Measurements from ENCODE around the gene SNX2.

The SNX2 gene

DNA sequence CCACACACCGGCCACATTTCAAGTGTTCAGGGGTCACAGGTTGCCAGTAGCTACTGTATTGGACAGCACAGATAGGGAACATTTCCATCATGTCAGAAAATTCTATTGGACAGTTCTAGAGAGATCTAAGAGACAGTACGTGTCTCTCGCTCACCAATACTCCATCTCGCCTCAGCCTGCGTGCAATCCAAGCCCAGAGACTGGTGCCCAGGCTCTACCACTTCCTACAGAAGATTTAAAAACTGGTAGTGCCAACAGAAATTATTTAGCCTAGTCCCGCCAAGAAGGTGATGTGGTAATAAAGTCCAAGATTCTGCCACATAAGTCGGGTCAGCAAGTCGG is 390 bp upstream of the SNX2 start:
- DNase-seq: no peak

DNA sequence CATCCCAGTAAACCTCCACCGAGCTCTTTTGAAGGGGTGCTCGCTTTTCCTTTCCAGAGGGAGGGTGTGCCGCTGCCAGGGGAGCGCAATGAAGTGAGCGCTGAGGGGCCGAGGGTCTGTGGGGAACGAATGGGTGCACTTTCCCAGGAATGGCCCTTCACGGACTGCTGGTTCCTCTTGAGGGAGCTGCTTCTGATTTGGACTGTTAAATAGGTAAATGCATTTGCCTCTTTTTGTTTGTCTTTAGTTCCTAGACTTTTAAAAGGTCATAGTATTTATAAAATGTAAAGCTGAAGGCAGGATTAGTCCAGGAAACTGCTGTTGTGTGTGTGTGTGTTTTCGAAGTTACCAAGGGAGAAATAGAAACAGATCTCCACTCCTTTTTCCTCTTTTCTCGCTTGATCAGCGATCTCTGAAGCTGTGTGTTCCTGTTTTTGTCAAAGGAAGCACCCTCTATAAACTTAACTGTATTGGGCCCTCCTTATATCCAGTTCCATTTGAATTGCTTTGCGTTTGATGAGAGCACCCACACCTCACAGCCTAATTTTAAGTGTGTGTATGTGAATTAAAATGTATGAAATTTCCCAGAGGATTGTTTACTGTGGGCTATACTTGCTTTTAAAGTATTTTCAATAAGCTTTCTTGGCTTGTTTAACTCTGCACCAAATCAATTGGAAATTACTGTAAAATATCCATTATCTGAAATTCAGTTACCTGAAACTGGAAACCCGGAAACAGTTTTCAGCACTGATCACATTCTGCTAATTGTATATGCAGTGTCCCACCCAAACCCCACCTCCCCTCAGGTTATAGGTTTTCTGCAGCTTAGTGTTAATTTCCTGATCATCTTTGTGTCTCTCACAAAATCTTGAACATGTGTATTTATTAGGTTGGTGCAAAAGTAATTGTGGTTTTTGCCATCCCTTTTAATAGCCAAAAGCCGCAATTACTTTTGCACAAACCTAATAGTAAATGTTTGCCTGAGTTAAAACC is 966 bp downstream of the SNX2 start:
- no peak for DNase-seq

DNA sequence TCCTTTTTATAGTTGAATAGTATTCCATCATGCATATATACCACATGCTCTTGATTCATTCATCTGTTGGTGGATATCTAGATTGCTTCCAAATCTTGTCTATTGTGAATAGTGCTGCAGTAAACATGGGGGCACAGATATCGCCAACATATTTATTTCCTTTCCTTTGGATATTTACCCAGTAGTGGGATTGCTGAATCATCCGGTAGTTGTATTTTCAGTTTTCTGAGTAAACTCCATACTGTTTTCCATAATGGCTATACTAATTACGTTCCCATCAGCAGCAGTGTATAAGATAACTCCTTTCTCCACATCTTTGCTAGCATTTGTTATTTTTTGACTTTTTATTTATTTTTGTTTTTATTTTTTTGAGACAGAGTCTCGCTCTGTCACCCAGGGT is 3.3 kb downstream of the SNX2 start:
- DNase-seq: no peak

DNA sequence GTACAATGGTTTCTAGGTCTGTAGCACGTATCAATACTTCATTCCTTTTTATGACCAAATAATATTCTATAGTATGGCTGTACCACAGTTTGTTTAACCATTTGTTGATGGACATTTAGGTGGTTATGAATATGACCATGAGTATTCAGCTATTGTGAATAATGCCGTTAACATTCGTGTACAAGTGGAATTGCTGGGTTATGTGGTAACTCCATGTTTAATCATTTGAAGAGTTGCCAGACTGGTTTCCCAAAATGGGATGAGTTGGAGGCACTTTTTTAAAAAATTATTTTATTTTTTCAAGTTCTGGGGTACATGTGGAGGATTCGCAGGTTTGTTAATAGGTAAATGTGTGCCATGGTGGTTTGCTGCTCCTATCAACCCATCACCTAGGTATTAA is 4.6 kb downstream of the SNX2 start:
- DNase-seq: no peak

DNA sequence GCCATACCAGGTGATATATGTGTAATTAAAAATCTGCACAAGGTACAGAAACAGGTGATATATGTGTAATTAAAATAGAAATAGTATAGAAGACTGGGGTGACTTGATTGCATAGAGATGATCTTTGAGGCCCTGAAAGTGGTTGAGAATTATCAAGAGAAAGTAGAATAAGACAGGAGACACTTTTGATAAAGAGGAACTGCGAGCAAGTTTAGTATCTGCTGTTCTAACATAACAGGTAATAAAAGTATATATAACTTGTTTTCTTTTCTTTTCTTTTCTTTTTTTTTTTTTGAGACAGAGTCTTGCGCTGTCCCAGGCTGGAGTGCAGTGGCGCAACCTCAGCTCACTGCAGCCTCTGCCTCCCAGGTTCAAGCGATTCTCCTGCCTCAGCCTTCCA is 5.4 kb downstream of the SNX2 start:
- no peak for DNase-seq

DNA sequence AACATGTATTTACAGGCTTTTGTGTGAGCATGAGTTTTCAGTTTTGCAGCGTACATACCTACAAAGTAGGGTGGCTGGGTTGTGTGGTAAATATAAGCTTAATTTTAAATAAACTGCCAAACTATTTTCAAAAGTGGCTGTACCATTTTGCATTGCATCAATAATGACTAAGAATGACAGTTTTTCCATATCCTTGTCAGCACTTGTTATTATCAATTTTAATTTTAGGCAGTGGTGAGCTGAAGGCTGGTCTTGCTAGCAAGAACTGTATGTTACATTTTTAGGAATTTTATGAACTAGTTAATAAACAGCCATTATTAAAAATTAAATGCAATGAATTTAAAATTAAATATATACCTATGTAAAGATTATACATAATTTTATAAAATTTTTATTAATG is 6.6 kb downstream of the SNX2 start:
- no peak for DNase-seq

DNA sequence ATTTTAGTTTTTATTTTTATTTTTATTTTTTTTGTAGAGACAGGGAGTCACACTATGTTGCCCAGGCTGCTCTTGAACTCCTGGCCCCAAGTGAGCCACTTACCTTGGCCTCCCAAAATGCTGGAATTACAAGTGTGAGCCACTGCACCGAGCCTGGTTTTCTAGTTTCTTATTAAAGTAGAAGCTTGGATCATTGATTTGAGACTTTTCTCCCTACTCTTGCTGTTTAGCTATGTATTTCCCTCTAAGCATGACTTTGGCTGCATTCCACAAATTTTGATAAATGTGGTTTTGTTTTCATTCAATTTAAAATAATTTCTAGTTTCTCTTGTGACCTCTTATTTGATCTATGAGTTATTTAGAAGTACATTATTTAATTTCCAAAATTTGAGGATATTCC is 10.4 kb downstream of the SNX2 start:
- DNase-seq: no peak

DNA sequence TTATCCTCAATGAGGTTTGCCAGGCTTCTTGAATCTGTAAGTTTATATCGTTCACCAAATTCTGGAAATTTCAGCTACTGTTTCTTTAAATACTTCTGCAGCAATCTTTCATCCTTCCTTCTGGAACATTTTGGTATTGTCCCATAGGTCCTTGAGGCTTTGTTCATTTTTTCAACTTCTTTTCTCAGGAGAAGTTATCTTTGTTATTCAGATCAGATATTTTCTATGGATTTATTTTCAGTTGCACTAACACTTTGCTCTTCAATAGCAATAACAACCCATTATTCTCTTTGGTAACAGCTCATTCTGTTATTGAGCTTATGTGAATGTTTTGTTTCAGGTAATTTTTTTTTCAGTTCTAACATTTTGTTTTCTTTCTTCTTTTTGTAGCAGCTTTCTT is 13.5 kb downstream of the SNX2 start:
- no peak for DNase-seq

DNA sequence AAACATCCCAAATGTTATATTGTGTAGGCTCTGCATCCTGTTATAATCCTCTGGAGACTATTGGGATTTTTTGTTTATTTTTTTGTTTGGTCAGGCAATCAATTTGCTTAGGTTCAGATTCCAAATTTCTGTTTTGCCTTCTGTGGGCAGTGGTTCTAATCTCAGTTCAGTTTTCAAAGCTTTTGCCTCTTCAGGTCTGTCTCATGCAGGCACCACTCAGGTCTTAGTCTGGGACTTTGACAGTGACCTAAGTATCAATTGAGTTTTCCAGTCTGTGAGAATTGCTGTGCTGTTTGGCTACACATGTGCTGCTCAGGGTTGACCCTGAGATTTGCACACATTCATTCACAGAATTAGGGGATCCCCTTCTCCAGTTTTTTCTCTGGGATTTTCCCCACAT is 14.1 kb downstream of the SNX2 start:
- no peak for DNase-seq

DNA sequence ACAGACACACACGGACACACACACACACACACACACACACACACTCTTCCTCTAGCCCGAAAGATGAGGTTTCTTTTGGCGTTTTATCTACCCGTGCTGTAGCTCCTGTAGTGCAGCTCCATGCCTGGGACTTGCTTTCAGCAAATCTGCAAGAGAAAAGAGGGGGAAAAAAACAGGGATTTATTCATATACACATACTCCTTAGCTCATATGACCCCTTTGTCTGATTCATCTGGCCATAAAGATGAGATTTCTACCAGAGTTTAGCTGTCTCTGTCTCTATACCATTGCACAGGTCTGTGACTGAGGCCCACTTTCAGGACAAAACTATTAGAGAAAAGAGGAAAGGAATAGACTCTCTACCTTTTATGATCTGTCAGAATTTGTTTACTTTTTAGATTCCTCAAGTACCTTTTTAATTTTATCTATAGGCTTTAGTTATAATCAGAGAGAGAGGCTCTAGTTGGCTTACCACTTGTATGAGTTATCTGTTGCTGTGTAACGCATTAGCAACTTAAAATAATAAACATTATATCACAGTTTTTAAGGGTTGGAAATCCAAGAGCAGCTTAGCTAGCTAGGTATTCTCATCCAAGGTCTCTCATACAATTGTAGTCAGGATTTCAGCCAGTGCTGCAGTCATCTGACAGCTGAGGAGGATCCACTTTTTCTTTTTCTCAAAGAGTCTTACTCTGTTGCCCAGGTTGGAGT is 14.7 kb downstream of the SNX2 start:
- no peak for DNase-seq

DNA sequence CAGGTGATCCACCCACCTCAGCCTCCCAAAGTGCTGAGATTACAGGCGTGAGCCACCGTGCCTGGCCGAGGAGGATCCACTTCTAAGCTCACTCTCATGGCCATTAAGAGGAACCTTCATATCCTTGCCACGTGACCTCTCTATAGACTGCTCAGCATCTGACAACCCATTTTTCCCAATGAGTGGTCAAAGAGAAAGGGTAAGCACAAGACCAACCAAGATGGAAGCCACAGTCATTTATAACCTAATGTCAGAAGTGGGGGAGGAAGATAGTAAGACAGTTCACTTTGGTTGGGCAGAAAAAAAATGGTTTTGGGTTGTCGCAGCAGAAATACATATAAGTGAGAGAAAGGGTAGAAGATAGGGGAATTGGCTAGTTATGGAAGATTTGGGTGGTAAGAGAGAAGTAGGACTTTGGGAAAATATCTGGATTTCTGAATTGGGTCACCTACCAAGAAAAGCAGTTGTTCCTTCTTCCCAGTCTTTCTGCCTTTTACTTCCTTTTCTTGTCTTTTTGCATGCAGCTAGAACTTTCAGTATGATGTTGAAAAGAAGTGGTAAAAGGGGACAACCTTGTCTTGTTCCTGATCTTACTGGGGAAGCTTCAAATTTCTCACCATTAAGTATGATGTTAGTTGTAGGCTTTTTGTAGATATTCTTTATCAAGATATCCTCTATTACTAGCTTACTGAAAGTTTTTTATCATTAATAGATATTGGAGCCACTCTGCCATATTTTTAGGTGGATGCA is 15.6 kb downstream of the SNX2 start:
- DNase-seq: no peak

DNA sequence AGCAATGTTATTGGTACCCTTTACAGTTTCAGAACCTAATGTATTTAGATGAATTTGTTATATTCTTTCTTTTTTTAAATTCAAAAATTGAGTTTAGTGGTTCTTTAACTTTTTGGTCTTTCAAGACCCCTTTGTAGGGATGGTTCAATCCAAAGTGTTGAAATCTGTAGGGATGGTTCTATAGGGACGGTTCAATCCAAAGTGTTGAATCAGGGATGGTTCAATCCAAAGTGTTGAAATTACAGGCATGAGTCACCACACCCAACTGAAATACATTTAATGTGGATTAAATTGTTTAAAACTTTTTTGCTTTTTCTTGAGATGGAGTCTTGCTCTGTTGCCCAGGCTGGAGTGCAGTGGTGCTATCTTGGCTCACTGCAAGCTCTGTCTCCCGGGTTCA is 30.6 kb downstream of the SNX2 start:
- no peak for DNase-seq

DNA sequence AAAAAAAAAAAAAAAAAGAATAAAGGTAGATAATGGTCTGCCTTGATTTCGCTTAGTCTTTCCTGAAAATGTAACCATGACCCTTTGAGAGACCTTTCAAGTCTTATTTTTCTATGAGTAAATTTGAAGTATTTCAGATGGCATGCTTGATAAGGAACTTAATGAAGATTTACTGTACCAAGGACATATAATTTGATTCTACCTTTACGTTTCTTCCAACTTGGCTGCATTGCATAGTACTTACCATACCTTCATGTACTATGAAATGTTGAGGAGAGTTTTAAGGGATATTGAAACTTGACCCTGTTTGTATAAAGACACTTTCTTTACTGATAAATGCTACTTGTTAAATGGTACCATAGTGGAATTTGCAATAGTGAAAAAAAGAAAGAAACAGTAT is 35.5 kb downstream of the SNX2 start:
- DNase-seq: no peak

DNA sequence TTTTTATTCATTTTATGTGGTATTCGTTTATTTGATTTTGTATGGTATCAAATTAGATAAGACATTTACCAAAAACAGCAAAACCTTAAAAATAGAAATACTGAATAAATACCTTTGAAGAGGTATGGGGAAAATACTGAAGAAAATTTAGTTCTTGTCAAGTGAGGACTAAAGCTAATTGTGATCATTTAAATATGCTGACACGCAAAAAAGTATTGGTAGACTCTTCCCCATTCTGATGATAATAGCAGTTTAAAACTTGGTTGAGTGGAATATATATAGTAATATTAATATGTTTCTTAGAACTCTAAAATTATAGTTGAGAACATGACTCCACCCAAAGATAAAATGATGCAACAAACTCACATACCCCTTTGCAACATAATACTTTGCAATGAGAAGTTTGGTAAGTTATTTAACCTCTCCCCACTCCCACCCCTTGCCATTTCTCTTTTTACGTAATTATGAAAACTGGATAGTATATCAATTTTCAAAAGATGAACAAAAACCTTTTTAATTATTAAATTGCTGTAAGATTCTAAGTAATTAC is 40.4 kb downstream of the SNX2 start:
- no peak for DNase-seq

DNA sequence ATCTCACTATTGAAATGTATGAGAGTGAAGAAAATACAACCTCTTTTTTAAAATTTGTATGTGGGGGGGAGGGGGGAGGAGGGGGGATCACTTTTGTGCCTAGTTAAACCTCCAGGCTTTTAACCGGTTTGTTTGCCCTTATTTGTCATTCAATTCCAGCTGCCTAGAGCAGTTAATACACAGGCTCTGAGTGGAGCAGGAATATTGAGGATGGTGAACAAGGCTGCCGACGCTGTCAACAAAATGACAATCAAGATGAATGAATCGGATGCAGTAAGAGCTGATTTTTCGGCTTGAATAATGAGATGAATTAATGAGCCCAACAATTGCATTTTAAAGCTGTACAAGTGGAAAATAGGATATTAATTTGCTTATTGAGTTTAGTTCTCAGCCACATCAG is 41.9 kb downstream of the SNX2 start:
- DNase-seq: no peak

DNA sequence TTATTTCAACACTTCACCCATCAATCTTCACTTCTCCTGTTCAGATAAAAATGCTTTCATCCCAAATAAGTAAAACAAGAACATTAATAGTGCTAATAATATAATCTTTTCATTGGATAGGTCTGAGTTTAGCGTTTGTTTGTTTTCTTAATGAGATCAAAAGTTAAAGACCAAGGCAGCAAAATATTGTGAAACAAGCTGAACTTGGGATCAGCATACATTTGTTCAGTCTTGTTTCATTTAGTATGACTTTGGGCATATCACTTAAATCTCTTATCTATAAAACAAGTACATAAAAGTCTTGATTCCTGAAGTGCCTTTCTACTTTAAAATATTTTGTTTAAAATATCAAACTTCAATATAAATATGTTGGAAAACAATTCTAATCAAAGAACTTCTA is 57.1 kb downstream of the SNX2 start:
- DNase-seq: no peak

DNA sequence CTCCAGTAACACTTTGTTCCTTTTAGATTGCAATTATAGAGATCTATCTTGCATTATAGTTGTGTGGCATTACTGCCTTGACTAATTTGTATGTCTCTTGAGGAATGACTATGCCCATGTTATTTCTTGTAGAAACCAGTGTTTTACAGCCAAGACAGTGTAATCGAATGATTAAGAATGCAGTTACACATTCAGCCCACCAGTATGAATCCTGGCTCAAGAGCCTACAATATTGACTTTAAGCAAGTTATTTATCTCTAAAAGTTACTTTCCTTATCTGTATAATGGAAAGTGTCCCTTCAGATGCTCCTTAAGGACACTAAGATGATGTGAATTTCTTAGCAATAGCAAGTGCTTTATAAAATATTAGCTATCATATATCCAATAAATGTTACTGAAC is 60.8 kb downstream of the SNX2 start:
- no peak for DNase-seq

DNA sequence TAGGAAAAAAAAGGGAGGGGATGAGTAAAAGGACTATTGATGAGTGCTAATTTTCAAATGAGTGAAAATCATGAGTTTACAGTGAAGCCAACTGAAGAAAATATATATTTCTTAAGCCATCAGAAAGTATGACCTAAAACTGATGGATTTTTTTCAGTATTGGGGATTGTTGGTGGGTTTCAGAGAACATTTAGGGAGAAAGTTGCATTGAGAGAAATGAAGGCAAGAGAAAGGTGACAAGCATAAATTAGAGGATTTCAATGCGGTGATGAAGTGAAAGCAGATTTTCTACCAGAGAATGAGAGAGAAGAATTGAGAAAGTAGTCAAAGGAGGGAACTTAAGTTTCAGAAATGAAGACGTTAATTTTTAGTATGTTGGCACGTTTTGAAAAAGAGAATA is 62.1 kb downstream of the SNX2 start:
- DNase-seq: no peak

DNA sequence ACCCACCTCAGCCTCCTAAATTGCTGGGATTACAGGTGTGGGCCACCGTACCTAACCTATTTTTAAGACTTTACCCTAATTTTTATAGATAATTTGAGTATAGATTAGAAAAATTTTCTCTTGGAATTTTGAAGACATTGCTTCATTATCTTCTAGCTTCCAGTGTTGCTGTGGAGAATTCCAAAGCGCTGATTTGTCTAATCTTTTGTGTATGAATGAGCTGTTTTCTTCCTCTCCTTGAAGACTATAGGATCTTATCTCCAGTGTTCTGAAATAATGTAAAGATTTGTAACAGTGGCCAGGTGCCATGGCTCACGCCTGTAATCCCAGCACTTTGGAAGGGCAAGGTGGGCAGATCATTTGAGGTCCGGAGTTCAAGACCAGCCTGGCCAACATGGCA is 64.9 kb downstream of the SNX2 start:
- no peak for DNase-seq

DNA sequence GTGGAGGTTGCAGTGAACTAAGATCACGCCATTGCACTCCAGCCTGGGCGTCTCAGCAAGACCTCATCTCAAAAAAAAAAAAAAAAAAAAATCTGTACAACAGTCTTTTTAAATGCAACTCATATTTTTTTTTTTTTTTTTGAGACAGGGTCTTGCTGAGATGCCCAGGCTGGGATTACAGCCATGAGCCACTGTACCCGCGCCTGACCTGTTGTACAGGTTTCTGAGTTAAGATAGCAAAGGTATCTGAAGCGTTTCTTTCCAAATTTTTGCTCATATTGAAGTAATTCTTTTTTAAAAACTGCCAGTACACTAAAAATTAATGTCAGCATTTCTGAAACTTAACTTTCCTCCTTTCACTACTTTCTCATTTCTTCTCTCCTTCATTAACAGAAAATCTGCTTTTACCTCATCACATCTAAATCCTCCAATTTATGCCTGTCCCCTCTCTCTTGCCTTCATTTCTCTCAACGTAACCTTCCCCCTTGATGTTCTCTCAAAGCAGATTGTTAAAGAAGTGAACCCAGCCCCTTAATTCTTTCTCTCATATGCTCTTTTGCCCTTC is 67.2 kb downstream of the SNX2 start:
- DNase-seq: no peak

DNA sequence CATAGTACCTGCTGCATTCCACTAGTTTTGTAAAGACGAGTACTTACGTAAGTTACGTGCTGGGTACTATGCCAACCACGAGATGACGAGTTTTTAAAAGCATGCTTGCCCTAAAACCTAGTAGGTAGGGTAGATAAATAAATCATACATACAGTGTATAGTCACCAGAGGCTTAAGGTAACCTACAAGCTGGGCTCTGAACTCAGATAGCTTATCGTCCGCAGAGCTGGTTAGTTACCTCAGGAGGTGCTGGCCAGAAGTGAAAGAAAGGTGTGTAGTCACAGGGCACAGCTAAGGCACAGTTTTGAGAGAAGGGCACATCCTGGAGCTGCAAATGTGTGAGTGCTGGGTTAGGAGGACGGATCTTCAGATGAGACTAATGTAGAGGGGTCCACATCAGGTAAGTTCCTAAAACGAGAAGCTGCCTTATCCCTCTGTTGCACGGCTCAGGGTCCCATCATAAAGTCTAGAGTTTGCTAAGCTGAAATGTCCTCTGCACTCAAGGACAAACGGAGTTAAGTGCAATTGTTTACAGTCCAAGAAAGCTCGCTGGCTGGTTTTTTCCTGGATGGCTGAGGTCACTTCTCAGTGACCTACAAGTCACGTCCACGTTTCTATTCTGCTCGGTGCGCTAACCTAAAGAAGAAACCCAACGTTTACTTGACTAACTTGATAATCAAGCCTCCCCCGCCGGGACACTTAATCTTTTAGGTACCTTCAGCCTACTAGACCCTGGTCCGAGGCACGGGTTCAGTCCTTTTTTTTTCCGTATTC is 69.4 kb downstream of the SNX2 start:
- no peak for DNase-seq

DNA sequence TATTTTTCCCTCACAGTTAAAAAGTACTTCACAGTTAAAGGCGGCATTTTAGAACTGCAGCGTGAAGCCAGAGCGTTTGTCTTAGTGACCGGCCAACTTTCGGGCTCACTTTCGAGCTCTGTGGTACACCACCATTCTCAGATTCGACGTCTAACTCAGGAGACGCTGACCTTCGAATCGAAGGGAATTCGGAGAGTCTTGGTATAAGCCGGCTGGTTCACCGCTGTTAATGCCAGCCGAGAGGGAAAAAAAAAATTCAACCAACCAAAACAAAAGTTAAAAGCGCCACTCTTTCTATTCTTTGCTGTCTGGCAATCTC is 70.0 kb downstream of the SNX2 start:
- DNase-seq: no peak
